GM08714 (cell line): ENCODE measurements around the gene ANG.

Experiments
- H3K4me3 ChIP-seq: fragments of 200-500 bp; sonication (Bioruptor generic); 2 replicates; pipeline ENCODE4 v1.5.1; 2014; ENCODE audit warnings: mild to moderate bottlenecking, low read length, inconsistent platforms
- ZNF274 ChIP-seq: IDR thresholded peaks from 2 replicates; pipeline ENCODE4 v1.6.1; 2012; ENCODE audit warnings: mild to moderate bottlenecking, low read depth, low read length

The ANG gene

GRCh38 chr14:20661197-20661596 is 27.4 kb upstream of the ANG start:
- no peak for TF ChIP-seq ZNF274
- no peak overlapping the region for H3K4me3 ChIP-seq

- TF ChIP-seq ZNF274: no peak
- H3K4me3 ChIP-seq: peak overlapping the region; percentile 57
These were observed 25.4 kb upstream of the ANG start for GRCh38 chr14:20662968-20663732.

GRCh38 chr14:20666400-20666961 is 22.1 kb upstream of the ANG start:
- peak overlapping the region; percentile 57 for H3K4me3 ChIP-seq

- no peak for TF ChIP-seq ZNF274
- peak overlapping the region; percentile 30; the same call in 1 of the 2 replicates for H3K4me3 ChIP-seq
These were observed 20.6 kb upstream of the ANG start for GRCh38 chr14:20667957-20668356.

GRCh38 chr14:20668969-20669368 is 19.6 kb upstream of the ANG start:
- no peak for TF ChIP-seq ZNF274

GRCh38 chr14:20671597-20672283 is 16.8 kb upstream of the ANG start:
- no peak overlapping the region for H3K4me3 ChIP-seq
- no peak for TF ChIP-seq ZNF274

More at GRCh38 chr14:20668969-20669368, 19.6 kb upstream of the ANG start:
- peak overlapping the region; percentile 30; the same call in 1 of the 2 replicates for H3K4me3 ChIP-seq

- H3K4me3 ChIP-seq: no peak overlapping the region
- TF ChIP-seq ZNF274: no peak
These were observed 12.9 kb upstream of the ANG start for GRCh38 chr14:20675669-20676068.

- H3K4me3 ChIP-seq: no peak overlapping the region
- TF ChIP-seq ZNF274: no peak
These were observed 12.5 kb upstream of the ANG start for GRCh38 chr14:20676072-20676471.

GRCh38 chr14:20679907-20680306 is 8.7 kb upstream of the ANG start:
- no peak overlapping the region for H3K4me3 ChIP-seq
- no peak for TF ChIP-seq ZNF274

- TF ChIP-seq ZNF274: no peak
These were observed 8.2 kb upstream of the ANG start for GRCh38 chr14:20680363-20680762.

GRCh38 chr14:20680843-20681347 is 7.7 kb upstream of the ANG start:
- H3K4me3 ChIP-seq: peak overlapping the region; percentile 62

More at GRCh38 chr14:20680363-20680762, 8.2 kb upstream of the ANG start:
- H3K4me3 ChIP-seq: peak overlapping the region; percentile 62; the same call in 1 of the 2 replicates

GRCh38 chr14:20681348-20682126 is 7.0 kb upstream of the ANG start:
- TF ChIP-seq ZNF274: no peak

More at GRCh38 chr14:20680843-20681347, 7.7 kb upstream of the ANG start:
- TF ChIP-seq ZNF274: no peak

GRCh38 chr14:20682127-20682434 is 6.5 kb upstream of the ANG start:
- TF ChIP-seq ZNF274: no peak
- H3K4me3 ChIP-seq: peak overlapping the region; percentile 62; the same call in 1 of the 2 replicates

More at GRCh38 chr14:20681348-20682126, 7.0 kb upstream of the ANG start:
- peak overlapping the region; percentile 62 for H3K4me3 ChIP-seq
